Progenitor cell of endocrine pancreas (in vitro differentiated cells): Measurements from ENCODE around the gene CCDC154. TPM values are rescaled to one million over a fixed set of nuclear protein-coding genes. Genes with fewer than 3 reads are reported as not detected.
"Not testable (repeated sequence)": the region's sequence is repeated elsewhere in the genome, so short reads cannot be mapped to it uniquely, and the experiment has no call there.

ENCODE experiments used
- DNase-seq: peaks from one replicate; pipeline ENCODE4 v3.0.0; 2021; ENCODE audit warnings: low spot score; ENCODE audit not compliant: unreplicated experiment
- H3K27ac Mint-ChIP-seq: 2 replicates; pipeline ENCODE4 v1.8.0; 2021; ENCODE audit warnings: mild to moderate bottlenecking, moderate library complexity, mixed read lengths
- H3K27me3 Mint-ChIP-seq: 2 replicates; pipeline ENCODE4 v1.8.0; 2021; ENCODE audit warnings: mixed read lengths
- H3K36me3 Mint-ChIP-seq: 2 replicates; pipeline ENCODE4 v1.8.0; 2022; ENCODE audit warnings: mixed read lengths; ENCODE audit not compliant: insufficient read depth
- H3K4me1 Mint-ChIP-seq: 2 replicates; pipeline ENCODE4 v1.8.0; 2021; ENCODE audit warnings: low read depth, mixed read lengths
- H3K4me3 Mint-ChIP-seq: 2 replicates; pipeline ENCODE4 v1.8.0; 2021; ENCODE audit warnings: low read depth, mild to moderate bottlenecking, moderate library complexity, mixed read lengths
- H3K9me3 Mint-ChIP-seq: 2 replicates; pipeline ENCODE4 v1.8.0; 2021; ENCODE audit warnings: low read depth, mixed read lengths
- CTCF ChIP-seq: fragments of 200-600 bp; sonication (generic); IDR thresholded peaks from one replicate; pipeline ENCODE4 v1.5.0; 2021; ENCODE audit warnings: antibody characterized with exemption, mild to moderate bottlenecking; ENCODE audit not compliant: unreplicated experiment
- total RNA-seq: library from RNA; stranded (reverse); gene quantifications from 2 replicates; pipeline ENCODE4 v1.2.1, GENCODE V29; 2021

Gene CCDC154
- total RNA-seq, 1 donor from 2014 or later, result 5.7 TPM

- DNase-seq, result no peak
- Mint-ChIP-seq H3K36me3 (no peaks in the 10 kb centered on the region), H3K4me3 (no peak overlapping the region), H3K27me3 (peaks cover 19% of the 10 kb centered on the region), H3K4me1 (no peaks in the 10 kb centered on the region), H3K9me3 (no peaks in the 10 kb centered on the region), H3K27ac (no peak overlapping the region)
- no peak for TF ChIP-seq CTCF
Measured at GRCh38 chr16:1486551-1487390, 42.4 kb upstream of the CCDC154 start.

DNA sequence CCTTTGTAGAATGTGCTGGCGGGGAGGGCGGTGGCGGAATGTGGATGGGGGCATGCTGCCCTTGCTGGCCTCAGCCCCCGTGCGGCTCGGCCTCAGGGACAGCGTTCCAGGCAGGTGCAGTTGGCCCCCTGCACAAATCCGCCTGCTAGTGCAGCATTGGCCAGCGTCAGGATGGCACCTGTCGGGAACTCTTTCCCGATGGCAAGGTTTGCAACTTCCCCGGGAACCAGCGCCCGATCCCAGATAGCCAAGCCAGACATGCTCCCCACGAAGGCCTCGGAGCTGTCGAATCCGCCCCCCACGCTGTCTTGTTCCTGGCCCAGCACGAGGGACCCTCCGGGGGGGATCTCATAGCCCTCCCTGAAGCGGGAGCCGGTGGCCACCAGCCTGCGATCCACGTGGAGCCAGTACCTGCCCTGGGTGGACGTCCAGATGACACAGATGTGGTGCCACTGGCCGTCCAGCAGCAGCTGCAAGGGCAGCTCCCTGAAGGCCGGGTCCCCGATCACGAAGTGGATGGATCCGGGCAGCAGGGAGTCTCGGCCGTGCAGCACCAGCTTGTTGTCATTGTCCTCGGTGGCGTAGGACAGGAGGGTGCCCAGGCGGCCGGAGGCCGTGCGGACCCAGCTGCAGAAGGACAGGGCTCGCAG, 41.6 kb upstream of the CCDC154 start:
- H3K9me3 Mint-ChIP-seq, result no peaks in the 10 kb centered on the region

DNA sequence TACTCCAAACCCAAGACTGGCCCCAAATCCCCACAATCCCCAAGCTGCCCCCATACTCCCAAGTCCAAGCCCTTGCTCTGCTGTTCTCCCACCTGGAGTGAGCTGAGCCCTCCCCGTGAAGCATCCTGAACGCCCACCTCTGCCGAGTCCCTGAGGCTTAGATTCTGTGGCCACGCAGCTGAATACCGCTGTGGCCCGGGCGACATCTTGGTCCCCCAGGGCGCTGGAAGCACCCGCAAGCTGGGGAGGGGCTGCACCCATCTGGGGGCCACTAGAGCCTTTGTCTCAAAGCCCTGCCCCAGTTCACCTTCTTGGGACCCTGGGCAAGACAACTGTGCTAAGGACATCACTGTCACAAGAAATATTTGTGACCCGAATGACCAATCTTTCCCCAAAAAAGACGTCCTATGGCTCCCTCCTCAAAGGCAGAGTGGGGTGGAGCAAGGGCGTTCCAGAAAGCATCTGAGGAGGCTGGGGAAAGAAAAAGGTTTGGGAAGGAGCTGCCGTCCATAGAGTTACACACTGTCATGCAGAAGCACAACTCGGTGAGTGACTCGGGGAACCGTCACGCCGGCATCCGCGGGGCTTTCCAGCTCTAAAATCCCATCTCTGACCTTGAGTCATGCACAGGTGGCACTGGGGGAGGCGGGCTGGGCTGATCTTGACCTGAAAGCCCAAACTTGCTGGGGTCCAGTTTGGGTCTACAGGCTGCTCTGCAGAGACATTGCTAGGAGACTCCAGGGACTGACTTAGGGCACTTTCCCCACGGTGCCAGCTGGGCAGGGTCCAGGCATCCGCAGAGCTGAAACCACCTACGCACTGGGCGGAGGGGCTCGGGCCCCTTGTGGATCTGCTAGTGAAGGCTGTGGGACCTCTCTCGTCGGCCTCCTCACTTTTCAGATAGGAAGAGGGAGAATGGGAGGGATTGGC, 37.8 kb upstream of the CCDC154 start:
- peaks cover 2% of the 10 kb centered on the region for H3K36me3 Mint-ChIP-seq
- TF ChIP-seq CTCF, result no peak
- H3K27me3 Mint-ChIP-seq, result peaks cover 30% of the 10 kb centered on the region
- H3K4me3 Mint-ChIP-seq, result no peak overlapping the region
- H3K27ac Mint-ChIP-seq, result no peak overlapping the region
- no peaks in the 10 kb centered on the region for H3K4me1 Mint-ChIP-seq
- H3K9me3 Mint-ChIP-seq, result no peaks in the 10 kb centered on the region
- no peak for DNase-seq

More for the DNA sequence above, 41.6 kb upstream of the CCDC154 start:
- Mint-ChIP-seq H3K27ac (no peak overlapping the region), H3K27me3 (peaks cover 27% of the 10 kb centered on the region), H3K4me1 (no peaks in the 10 kb centered on the region), H3K36me3 (no peaks in the 10 kb centered on the region), H3K4me3 (no peak overlapping the region)
- no peak for TF ChIP-seq CTCF
- no peak for DNase-seq

DNA sequence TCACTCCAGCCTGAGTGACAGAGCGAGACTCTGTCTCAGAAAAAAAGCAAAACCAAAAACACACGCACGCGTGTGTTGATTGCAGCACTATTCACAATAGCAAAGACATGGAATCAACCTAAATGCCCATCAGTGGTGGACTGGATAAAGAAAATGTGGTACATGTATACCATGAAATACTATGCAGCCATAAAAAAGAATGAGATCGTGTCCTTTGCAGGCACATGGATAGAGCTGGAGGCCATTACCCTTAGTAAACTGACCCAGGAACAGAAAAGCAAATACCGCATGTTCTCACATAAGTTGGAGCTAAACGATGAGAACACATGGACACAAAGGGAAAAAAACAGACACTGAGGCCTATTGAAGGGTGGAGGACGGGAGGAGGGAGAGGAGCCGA, 34.6 kb upstream of the CCDC154 start:
- not testable (repeated sequence) for H3K4me1 Mint-ChIP-seq, DNase-seq, H3K36me3 Mint-ChIP-seq, H3K27ac Mint-ChIP-seq, H3K4me3 Mint-ChIP-seq, H3K9me3 Mint-ChIP-seq
- H3K27me3 Mint-ChIP-seq, result peaks cover 24% of the 10 kb centered on the region

DNA sequence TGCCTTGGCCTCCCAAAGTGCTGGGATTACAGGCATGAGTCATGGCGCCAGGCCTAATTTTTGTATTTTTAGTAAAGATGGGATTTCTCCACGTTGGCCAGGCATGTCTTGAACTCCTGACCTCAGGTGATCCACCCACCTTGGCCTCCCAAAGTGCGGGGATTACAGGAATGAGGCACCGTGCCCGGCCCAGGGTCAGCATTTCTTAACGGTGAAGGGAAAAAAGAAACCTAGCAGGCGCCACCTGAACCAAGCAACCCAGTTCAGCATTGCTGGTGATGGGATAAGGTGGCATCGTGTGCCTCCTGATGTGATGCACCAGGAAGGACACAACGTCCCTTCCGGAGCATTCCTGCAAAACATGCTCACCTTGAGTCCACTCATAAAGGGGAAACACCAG, 32.7 kb upstream of the CCDC154 start:
- Mint-ChIP-seq H3K4me3 (no peak overlapping the region), H3K27me3 (peaks cover 16% of the 10 kb centered on the region), H3K4me1 (peaks cover 8% of the 10 kb centered on the region), H3K9me3 (no peaks in the 10 kb centered on the region), H3K27ac (no peak overlapping the region), H3K36me3 (peaks cover 2% of the 10 kb centered on the region)
- DNase-seq, result no peak
- TF ChIP-seq CTCF, result no peak
